Astrocyte (in vitro differentiated cells and primary cell): ENCODE results near the gene KERA.

ENCODE experiments used
- CTCF ChIP-seq: IDR thresholded peaks from 2 replicates; pipeline ENCODE4 v1.5.1; 2011; ENCODE audit warnings: low read depth, mild to moderate bottlenecking, inconsistent platforms, low read length, moderate library complexity; ENCODE audit not compliant: insufficient read depth
- EZH2 ChIP-seq: IDR thresholded peaks from 2 replicates; pipeline ENCODE4 v1.6.1; 2012; ENCODE audit warnings: mild to moderate bottlenecking, low read length, inconsistent platforms; ENCODE audit not compliant: insufficient read depth

DNA sequence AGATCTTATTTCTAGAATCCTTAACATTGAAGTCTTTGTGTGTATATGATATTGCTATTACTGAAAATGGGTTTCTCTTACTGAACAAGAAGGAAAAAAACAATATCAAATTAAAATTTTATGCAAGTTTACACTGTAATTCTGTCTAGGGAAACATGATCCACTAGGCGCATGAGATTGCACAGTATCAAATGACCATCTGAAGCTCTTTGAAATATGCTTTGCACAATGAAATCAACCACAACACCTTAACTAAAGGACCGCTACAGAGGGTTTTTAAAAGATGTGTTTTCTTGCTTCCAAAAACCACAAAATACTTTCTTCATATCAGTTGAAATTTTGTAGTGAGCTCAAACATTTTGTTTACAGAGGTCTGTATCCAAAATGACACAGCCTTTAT lies 15.1 kb upstream of the KERA start:
- no peak for TF ChIP-seq CTCF
- no peak for TF ChIP-seq EZH2
